Hindlimb muscle (tissue), 1 donor: ENCODE measurements around the gene UBASH3B. TPM values are rescaled to one million over a fixed set of nuclear protein-coding genes. Genes with fewer than 3 reads are reported as not detected.
"Not testable (repeated sequence)": the region's sequence is repeated elsewhere in the genome, so short reads cannot be mapped to it uniquely, and the experiment has no call there.

Source experiments
- DNase-seq: peaks from one replicate; pipeline ENCODE4 v3.0.0-alpha.2; 2013
- polyA plus RNA-seq: library from polyadenylated mRNA; unstranded; fragments of 120-200 nt; gene quantifications from one replicate; pipeline ENCODE4 v1.2.1, GENCODE V29; 2013; ENCODE audit not compliant: insufficient read length

UBASH3B gene
- 2.9 TPM for polyA plus RNA-seq

- DNase-seq, result peak; percentile 83
Observed at GRCh38 chr11:122655527-122656072, at the start of gene UBASH3B. TSS of gene UBASH3B (plus strand) at chr11:122655722. CDS start at chr11:122656050, 328 bp downstream.

- not testable (repeated sequence) for DNase-seq
Observed at GRCh38 chr11:122607162-122607561, 48.4 kb upstream of the UBASH3B start.

GRCh38 chr11:122612123-122612824, 43.2 kb upstream of the UBASH3B start:
- DNase-seq, result no peak

GRCh38 chr11:122616718-122617117, 38.8 kb upstream of the UBASH3B start:
- DNase-seq, result no peak

- no peak for DNase-seq
Observed at GRCh38 chr11:122617297-122617696, 38.2 kb upstream of the UBASH3B start.

- no peak for DNase-seq
Observed at GRCh38 chr11:122617926-122618325, 37.6 kb upstream of the UBASH3B start.

GRCh38 chr11:122618927-122619326, 36.6 kb upstream of the UBASH3B start:
- no peak for DNase-seq

GRCh38 chr11:122619757-122620156, 35.8 kb upstream of the UBASH3B start:
- no peak for DNase-seq

GRCh38 chr11:122625501-122625900, 30.0 kb upstream of the UBASH3B start:
- not testable (repeated sequence) for DNase-seq

GRCh38 chr11:122625976-122626665, 29.4 kb upstream of the UBASH3B start:
- DNase-seq, result no peak

GRCh38 chr11:122627745-122628144, 27.8 kb upstream of the UBASH3B start:
- DNase-seq, result no peak

GRCh38 chr11:122628810-122629555, 26.5 kb upstream of the UBASH3B start:
- DNase-seq, result peak; percentile 75

GRCh38 chr11:122632181-122632824, 23.2 kb upstream of the UBASH3B start:
- DNase-seq, result no peak

GRCh38 chr11:122633219-122633829, 22.2 kb upstream of the UBASH3B start:
- DNase-seq, result peak; percentile 33

- DNase-seq, result peak; percentile 54
Observed at GRCh38 chr11:122634501-122634900, 21.0 kb upstream of the UBASH3B start.

GRCh38 chr11:122637541-122637940, 18.0 kb upstream of the UBASH3B start:
- DNase-seq, result no peak

- no peak for DNase-seq
Observed at GRCh38 chr11:122642472-122642922, 13.0 kb upstream of the UBASH3B start.

- no peak for DNase-seq
Observed at GRCh38 chr11:122642971-122643370, 12.6 kb upstream of the UBASH3B start.

- no peak for DNase-seq
Observed at GRCh38 chr11:122645847-122646246, 9.7 kb upstream of the UBASH3B start.

GRCh38 chr11:122646549-122647340, 8.8 kb upstream of the UBASH3B start:
- no peak for DNase-seq

GRCh38 chr11:122647736-122648275, 7.7 kb upstream of the UBASH3B start:
- no peak for DNase-seq
